Memory B cell (primary cell): ENCODE data around the gene DUOXA1.

Source experiments
- ATAC-seq: fragments of 150-1000 bp; cut with Tn5 transposase; 2 replicates; pipeline ENCODE4 v1.10.0; 2021; ENCODE audit warnings: low read depth, mild to moderate bottlenecking, moderate library complexity
- DNase-seq, 2 donors: peaks; one replicate each; pipeline ENCODE4 v3.0.0; 2022; ENCODE audit warnings: low spot score in 2 of 2
- H3K27ac Mint-ChIP-seq: one replicate; pipeline ENCODE4 v1.8.0; 2022; ENCODE audit warnings: mild to moderate bottlenecking, moderate library complexity, mixed read lengths
- H3K27me3 Mint-ChIP-seq: one replicate; pipeline ENCODE4 v1.8.0; 2022; ENCODE audit warnings: mixed read lengths
- H3K36me3 Mint-ChIP-seq: one replicate; pipeline ENCODE4 v1.8.0; 2022; ENCODE audit warnings: mild to moderate bottlenecking, mixed read lengths
- H3K4me1 Mint-ChIP-seq: one replicate; pipeline ENCODE4 v1.8.0; 2022; ENCODE audit warnings: mixed read lengths
- H3K4me3 Mint-ChIP-seq: one replicate; pipeline ENCODE4 v1.8.0; 2022; ENCODE audit warnings: mild to moderate bottlenecking, moderate library complexity, mixed read lengths
- H3K9me3 Mint-ChIP-seq: one replicate; pipeline ENCODE4 v1.8.0; 2022; ENCODE audit warnings: mixed read lengths

The DUOXA1 gene, protein sequence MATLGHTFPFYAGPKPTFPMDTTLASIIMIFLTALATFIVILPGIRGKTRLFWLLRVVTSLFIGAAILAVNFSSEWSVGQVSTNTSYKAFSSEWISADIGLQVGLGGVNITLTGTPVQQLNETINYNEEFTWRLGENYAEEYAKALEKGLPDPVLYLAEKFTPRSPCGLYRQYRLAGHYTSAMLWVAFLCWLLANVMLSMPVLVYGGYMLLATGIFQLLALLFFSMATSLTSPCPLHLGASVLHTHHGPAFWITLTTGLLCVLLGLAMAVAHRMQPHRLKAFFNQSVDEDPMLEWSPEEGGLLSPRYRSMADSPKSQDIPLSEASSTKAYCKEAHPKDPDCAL

GRCh38 chr15:45129651-45130129, at the start of gene DUOXA1, which contains the start of gene DUOX1:
Gene DUOXA1, minus strand, starts transcription at chr15:45129879. Its CDS starts 6,865 bp downstream, at chr15:45123014.
Gene DUOX1, plus strand, starts transcription at chr15:45129994. Its CDS starts 1,973 bp downstream, at chr15:45131967.
- Mint-ChIP-seq H3K4me3 (peak within 1 kb of the TSS; percentile 30), H3K9me3 (no peaks in the 10 kb centered on the region), H3K27me3 (peaks cover 33% of the 10 kb centered on the region), H3K27ac (no peak within 1 kb of the TSS), H3K36me3 (no peaks in the 10 kb centered on the region), H3K4me1 (peaks cover 7% of the 10 kb centered on the region)
- DNase-seq, result no peak
- ATAC-seq, result peak; percentile 63

GRCh38 chr15:45177285-45177684, 47.6 kb upstream of the DUOXA1 start:
- Mint-ChIP-seq H3K27me3 (no peaks in the 10 kb centered on the region), H3K4me3 (no peak overlapping the region), H3K4me1 (peaks cover 8% of the 10 kb centered on the region), H3K9me3 (no peaks in the 10 kb centered on the region), H3K27ac (no peak overlapping the region), H3K36me3 (peaks cover 7% of the 10 kb centered on the region)
- ATAC-seq (no peak), DNase-seq (no peak)

DNA sequence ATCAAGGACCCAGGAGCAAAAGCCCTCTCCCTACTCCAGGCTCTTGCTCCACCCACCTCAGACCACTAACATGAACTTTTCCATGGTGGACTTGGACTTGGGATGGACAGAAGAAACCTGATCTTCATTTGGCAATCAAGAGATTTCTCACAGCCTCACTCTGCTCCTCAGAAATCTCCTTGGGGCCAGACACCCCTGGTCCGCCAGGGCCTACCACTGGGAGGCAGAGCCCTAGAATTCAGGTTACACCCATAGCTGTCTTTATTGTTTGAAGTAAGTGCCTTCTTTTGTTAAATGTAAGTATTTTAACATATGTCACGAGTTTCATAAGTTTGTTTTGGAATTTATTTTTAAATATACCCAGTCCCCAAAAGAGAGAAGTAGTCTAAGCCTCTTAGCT, 44.9 kb upstream of the DUOXA1 start:
- H3K27me3 Mint-ChIP-seq, result no peaks in the 10 kb centered on the region
- DNase-seq (no peak), ATAC-seq (no peak)
- H3K27ac Mint-ChIP-seq, result no peak overlapping the region
- peaks cover 4% of the 10 kb centered on the region for H3K4me1 Mint-ChIP-seq
- no peaks in the 10 kb centered on the region for H3K9me3 Mint-ChIP-seq
- peaks cover 7% of the 10 kb centered on the region for H3K36me3 Mint-ChIP-seq
- no peak overlapping the region for H3K4me3 Mint-ChIP-seq

DNA sequence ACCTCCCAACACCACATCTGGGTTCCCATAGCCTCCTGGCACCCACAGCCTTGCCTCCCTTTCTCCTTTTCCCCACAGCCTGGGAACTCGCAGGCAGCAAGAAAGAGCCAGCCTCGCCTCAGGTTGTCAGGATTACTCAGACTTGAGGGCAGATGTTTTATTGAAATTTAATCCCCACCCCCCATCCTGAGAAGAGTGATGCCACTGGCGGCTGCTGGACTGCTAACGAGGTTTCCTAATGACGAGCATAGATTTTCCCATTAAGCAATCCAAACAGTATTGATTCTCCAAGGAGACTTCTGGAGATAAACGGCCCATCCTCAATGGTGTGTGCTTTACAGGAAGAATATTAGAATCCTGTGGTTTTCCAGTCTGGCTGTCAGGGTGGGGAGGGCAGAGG, 44.4 kb upstream of the DUOXA1 start:
- DNase-seq (no peak), ATAC-seq (no peak)
- H3K9me3 Mint-ChIP-seq, result no peaks in the 10 kb centered on the region
- no peak overlapping the region for H3K27ac Mint-ChIP-seq
- no peak overlapping the region for H3K4me3 Mint-ChIP-seq
- no peaks in the 10 kb centered on the region for H3K27me3 Mint-ChIP-seq
- H3K36me3 Mint-ChIP-seq, result peaks cover 7% of the 10 kb centered on the region
- H3K4me1 Mint-ChIP-seq, result peaks cover 6% of the 10 kb centered on the region

DNA sequence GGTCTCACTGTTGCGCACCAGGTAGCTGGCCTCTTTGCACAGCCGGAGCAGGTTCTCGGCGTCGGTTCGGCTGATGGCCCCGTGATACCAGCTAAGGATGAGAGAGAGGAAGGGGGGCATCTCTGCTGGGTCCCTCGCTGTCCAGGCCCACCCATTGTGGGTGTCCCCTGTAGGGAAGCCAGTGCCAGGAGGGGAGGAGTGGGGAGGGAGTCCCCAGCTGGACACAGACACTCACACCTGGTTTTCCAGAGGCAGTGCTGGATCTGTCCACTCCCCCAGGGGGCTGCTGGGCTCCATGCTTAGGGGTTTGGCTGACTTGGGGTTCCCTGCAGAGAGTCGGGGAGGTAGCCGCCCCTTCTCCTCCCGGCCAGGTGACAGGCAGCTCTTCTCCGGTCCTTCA, 42.2 kb upstream of the DUOXA1 start:
- Mint-ChIP-seq H3K4me3 (no peak overlapping the region), H3K9me3 (no peaks in the 10 kb centered on the region), H3K36me3 (peaks cover 4% of the 10 kb centered on the region), H3K27ac (no peak overlapping the region), H3K4me1 (peaks cover 12% of the 10 kb centered on the region), H3K27me3 (no peaks in the 10 kb centered on the region)
- ATAC-seq, result no peak
- no peak for DNase-seq

DNA sequence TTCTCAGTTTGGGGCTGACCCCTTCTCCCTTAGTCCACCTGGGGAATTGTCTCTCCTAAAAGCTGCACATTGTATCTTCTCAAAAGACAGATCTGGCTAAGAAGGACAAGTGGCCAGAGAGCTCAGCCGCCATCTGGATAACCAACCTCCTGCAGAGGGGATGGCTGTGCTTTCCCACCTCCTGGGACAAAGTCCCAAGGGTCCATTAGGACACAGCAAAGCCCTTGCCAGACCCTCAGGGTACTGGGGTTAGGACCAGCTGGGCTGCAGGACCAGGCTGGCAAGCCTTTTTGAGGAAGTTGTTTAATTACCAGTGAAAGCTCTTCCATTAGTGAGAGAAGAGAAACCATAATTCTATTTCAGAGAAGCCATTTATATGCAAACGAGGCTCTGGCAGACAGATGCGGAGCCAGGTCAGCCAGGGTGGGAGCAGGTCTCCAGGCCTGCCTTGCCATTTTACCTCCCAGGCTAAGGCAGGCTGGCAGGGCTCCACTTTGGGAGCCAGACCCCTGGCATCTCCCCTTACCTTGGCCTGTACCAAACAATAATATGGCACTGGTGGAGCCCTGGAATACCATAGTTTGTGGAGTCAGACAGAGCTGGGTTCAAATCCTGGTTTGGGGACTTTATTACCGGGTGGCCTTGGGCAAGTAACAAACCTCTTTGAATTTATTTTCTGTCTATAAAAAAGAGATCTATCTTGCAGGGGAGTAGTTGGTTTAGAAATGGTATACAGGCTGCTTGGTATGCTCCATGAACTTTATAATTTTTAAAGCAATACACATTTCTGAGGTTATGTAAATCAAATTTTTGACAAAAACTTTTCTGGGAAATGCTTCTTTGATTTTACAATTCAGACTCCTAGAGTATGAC, 40.2 kb upstream of the DUOXA1 start:
- Mint-ChIP-seq H3K4me1 (peaks cover 16% of the 10 kb centered on the region), H3K36me3 (no peaks in the 10 kb centered on the region), H3K27ac (peak overlapping the region; percentile 38), H3K27me3 (no peaks in the 10 kb centered on the region), H3K9me3 (no peaks in the 10 kb centered on the region), H3K4me3 (no peak overlapping the region)
- ATAC-seq (peak; percentile 11), DNase-seq (no peak)

DNA sequence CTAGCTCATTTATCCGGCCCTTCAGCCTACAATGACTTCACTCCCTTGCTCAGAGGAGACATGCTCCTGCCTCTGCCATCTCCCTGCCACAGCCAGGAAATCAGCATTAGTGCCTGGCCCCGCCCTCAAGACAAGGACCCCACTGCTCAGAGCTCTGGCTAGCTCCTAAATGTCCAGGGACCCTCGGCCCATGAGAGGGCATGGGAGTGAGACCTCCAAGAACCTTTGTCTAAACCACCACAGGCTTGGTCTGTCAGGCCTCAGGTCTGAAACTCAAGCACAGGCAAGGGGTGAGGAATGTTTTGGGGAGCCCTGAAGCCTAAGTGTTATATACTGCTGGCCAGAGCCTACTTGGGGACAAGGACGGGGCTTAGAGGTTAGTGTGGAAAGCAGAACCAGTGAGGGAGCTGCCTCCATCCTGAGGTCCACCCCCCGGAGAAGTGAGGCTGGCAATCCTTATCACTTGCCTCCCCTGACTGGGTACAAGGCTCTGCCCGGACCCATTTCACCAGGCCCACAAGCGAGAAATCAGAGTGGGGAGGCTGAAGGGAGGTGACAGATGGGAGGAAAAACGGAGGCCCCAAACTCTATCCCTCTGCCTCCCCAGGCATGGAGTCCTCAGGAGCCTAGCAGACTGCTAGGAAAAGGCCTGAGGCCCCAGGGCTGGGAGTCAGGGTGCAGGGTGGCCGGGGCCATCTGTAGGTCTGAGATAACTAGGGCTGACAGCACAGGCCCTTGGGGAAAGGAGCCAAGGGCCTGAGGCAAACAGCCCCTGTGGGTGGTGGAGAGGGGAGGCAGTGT, 39.3 kb upstream of the DUOXA1 start:
- no peaks in the 10 kb centered on the region for H3K27me3 Mint-ChIP-seq
- DNase-seq (no peak), ATAC-seq (no peak)
- H3K27ac Mint-ChIP-seq, result peak overlapping the region; percentile 36
- H3K9me3 Mint-ChIP-seq, result no peaks in the 10 kb centered on the region
- peaks cover 16% of the 10 kb centered on the region for H3K4me1 Mint-ChIP-seq
- peak overlapping the region; percentile 14 for H3K4me3 Mint-ChIP-seq
- no peaks in the 10 kb centered on the region for H3K36me3 Mint-ChIP-seq

DNA sequence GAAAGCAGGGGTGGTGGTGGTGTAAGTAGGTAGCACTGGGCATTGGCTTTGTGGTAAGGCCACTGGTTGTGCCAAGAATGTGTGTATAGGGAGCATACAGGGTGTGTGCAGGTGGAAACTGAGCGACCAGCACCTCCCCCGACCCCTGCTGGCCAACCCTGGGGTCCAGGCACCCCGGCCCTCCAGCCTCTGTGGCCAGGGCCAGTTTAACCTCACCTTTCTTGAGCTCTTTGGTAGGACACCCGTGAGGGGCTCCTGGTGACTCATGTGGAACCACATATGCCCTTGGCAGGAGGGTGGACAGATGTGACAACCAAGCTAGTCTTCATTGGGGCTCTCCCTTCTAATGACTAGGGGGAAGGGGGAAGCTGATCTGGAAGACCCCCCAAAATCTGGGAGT, 38.6 kb upstream of the DUOXA1 start:
- Mint-ChIP-seq H3K27ac (no peak overlapping the region), H3K9me3 (no peaks in the 10 kb centered on the region), H3K4me1 (peaks cover 16% of the 10 kb centered on the region), H3K36me3 (no peaks in the 10 kb centered on the region), H3K4me3 (no peak overlapping the region), H3K27me3 (no peaks in the 10 kb centered on the region)
- no peak for DNase-seq
- no peak for ATAC-seq

- H3K4me1 Mint-ChIP-seq, result peaks cover 19% of the 10 kb centered on the region
These were observed 38.0 kb upstream of the DUOXA1 start for GRCh38 chr15:45167631-45168205.

GRCh38 chr15:45166834-45167630, 37.4 kb upstream of the DUOXA1 start:
- peak; percentile 91 for ATAC-seq

More at GRCh38 chr15:45167631-45168205, 38.0 kb upstream of the DUOXA1 start:
- DNase-seq (no peak), ATAC-seq (no peak)
- Mint-ChIP-seq H3K36me3 (no peaks in the 10 kb centered on the region), H3K27ac (peak overlapping the region; percentile 88), H3K9me3 (no peaks in the 10 kb centered on the region), H3K4me3 (peak overlapping the region; percentile 86), H3K27me3 (no peaks in the 10 kb centered on the region)

GRCh38 chr15:45165536-45165935, 35.9 kb upstream of the DUOXA1 start:
- H3K36me3 Mint-ChIP-seq, result peaks cover 3% of the 10 kb centered on the region
- no peak for DNase-seq
- no peak for ATAC-seq
- H3K27me3 Mint-ChIP-seq, result no peaks in the 10 kb centered on the region
- H3K9me3 Mint-ChIP-seq, result no peaks in the 10 kb centered on the region
- peaks cover 19% of the 10 kb centered on the region for H3K4me1 Mint-ChIP-seq
- peak overlapping the region; percentile 67 for H3K4me3 Mint-ChIP-seq
- no peak overlapping the region for H3K27ac Mint-ChIP-seq

More at GRCh38 chr15:45166834-45167630, 37.4 kb upstream of the DUOXA1 start:
- Mint-ChIP-seq H3K4me3 (peak overlapping the region; percentile 86), H3K27me3 (no peaks in the 10 kb centered on the region), H3K4me1 (peaks cover 19% of the 10 kb centered on the region), H3K27ac (peak overlapping the region; percentile 88), H3K9me3 (no peaks in the 10 kb centered on the region), H3K36me3 (no peaks in the 10 kb centered on the region)
- peak; percentile 82 to 83 for DNase-seq

DNA sequence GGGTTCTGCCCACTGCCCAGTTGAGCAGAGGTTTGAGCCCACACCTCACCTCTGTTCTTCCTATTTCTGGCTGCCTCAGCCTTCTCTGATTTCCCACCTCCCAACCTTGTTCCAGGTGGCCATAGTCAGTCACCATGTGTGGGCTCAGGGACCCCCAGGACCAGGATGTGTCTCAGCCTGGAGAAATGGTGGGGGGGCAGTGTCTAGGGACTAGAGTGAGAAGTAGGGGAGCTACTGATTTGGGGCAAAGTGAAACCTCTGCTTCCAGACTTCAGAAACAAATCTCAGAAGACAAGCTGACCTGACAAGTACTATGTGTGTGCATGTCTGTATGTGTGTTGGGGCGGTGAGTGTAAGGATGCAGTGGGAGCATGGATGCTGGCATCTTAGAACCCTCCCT, 35.2 kb upstream of the DUOXA1 start:
- ATAC-seq (no peak), DNase-seq (no peak)
- Mint-ChIP-seq H3K36me3 (peaks cover 6% of the 10 kb centered on the region), H3K4me1 (peaks cover 21% of the 10 kb centered on the region), H3K27ac (no peak overlapping the region), H3K9me3 (no peaks in the 10 kb centered on the region), H3K27me3 (no peaks in the 10 kb centered on the region), H3K4me3 (peak overlapping the region; percentile 15)

DNA sequence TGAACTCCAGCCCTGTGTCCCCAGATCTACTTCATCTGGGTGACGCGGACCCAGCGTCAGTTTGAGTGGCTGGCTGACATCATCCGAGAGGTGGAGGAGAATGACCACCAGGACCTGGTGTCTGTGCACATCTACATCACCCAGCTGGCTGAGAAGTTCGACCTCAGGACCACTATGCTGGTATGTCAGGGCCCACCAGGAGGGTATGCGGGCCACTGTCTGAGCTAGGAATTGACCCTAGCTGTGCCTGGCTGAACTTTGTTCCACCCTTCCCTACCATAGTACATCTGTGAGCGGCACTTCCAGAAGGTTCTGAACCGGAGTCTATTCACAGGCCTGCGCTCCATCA, 33.8 kb upstream of the DUOXA1 start:
- peaks cover 22% of the 10 kb centered on the region for H3K4me1 Mint-ChIP-seq
- H3K27me3 Mint-ChIP-seq, result no peaks in the 10 kb centered on the region
- DNase-seq (no peak), ATAC-seq (no peak)
- peaks cover 13% of the 10 kb centered on the region for H3K36me3 Mint-ChIP-seq
- no peak overlapping the region for H3K4me3 Mint-ChIP-seq
- no peaks in the 10 kb centered on the region for H3K9me3 Mint-ChIP-seq
- H3K27ac Mint-ChIP-seq, result no peak overlapping the region
